Measurements from ENCODE around the gene NPNT.

- TF ChIP-seq CTCF (conservative IDR thresholded peaks at IDR 0.05) (no peak), ZFX (IDR thresholded peaks at IDR 0.05) (no peak)
Measured at GRCh38 chr4:105994841-105995501, 99.7 kb downstream of the NPNT start.

Data from C4-2B (cell line).